Measurements from ENCODE around the gene PLXNB3.

The PLXNB3 gene

GRCh38 chrX:153762626-153763173 lies 1.3 kb upstream of the PLXNB3 start:
- no peak for DNase-seq

- DNase-seq: no peak
Observed at GRCh38 chrX:153763298-153763932, 634 bp upstream of the PLXNB3 start.

- DNase-seq: no peak
Observed at GRCh38 chrX:153764786-153765137, 713 bp downstream of the PLXNB3 start.

- DNase-seq: no peak
Observed at GRCh38 chrX:153765138-153766079, 1.4 kb downstream of the PLXNB3 start.

GRCh38 chrX:153766098-153766817 lies 2.2 kb downstream of the PLXNB3 start:
- no peak for DNase-seq

GRCh38 chrX:153766871-153767673 lies 3.0 kb downstream of the PLXNB3 start:
- DNase-seq: no peak

- DNase-seq: no peak
Observed at GRCh38 chrX:153767674-153768055, 3.6 kb downstream of the PLXNB3 start.

GRCh38 chrX:153768311-153769157 lies 4.5 kb downstream of the PLXNB3 start:
- no peak for DNase-seq

GRCh38 chrX:153769158-153769864 lies 5.3 kb downstream of the PLXNB3 start:
- no peak for DNase-seq

GRCh38 chrX:153769865-153770600 lies 6.0 kb downstream of the PLXNB3 start:
- no peak for DNase-seq

- DNase-seq: no peak
Observed at GRCh38 chrX:153770601-153771414, 6.8 kb downstream of the PLXNB3 start.

GRCh38 chrX:153771415-153772315 lies 7.6 kb downstream of the PLXNB3 start:
- no peak for DNase-seq

- DNase-seq: no peak
Observed at GRCh38 chrX:153772316-153773217, 8.5 kb downstream of the PLXNB3 start.

- no peak for DNase-seq
Observed at GRCh38 chrX:153773218-153773611, 9.2 kb downstream of the PLXNB3 start.

- DNase-seq: no peak
Observed at GRCh38 chrX:153773741-153774575, 9.9 kb downstream of the PLXNB3 start.

All from NCI-H1048 (cell line).